ENCODE data around the gene TMPRSS11D. TPM values are rescaled to one million over a fixed set of nuclear protein-coding genes. Genes with fewer than 3 reads are reported as not detected.
A peak's percentile ranks its signal among the peaks of the same experiment; 100 is the strongest.

Gene TMPRSS11D
- total RNA-seq, 4 donors from 2014 or later = 3.4 TPM; not detected in 3

GRCh38 chr4:67911141-67911540 lies 27.3 kb upstream of the TMPRSS11D start:
- in situ Hi-C loops (cut with MboI; ENCODE audit: low pct_ligation_motif_present in 1 of 4, low pct_unique_long_range_greater_than_20kb in 1 of 4, low sequenced_read_pairs in 3 of 4) (loop anchor here in 1 of 4 donors (25.0 kb wide), 1 partner anchor 349 kb away; the partner anchor contains the start of gene STAP1), intact Hi-C loops (cut with DNase I; ENCODE audit: low total_unique reads) (no loop called here)
- Histone ChIP-seq H3K27ac (no peak overlapping the region), H3K27me3 (no peaks in the 10 kb centered on the region), H3K36me3 (no peaks in the 10 kb centered on the region), H3K9me3 (no peaks in the 10 kb centered on the region), H3K4me3 (no peak overlapping the region), H3K4me1 (no peaks in the 10 kb centered on the region)
- no peak for TF ChIP-seq CTCF (IDR thresholded peaks at IDR 0.05)
- no peak for TF ChIP-seq POLR2A (IDR thresholded peaks at IDR 0.05)
- TF ChIP-seq POLR2AphosphoS5 (IDR thresholded peaks at IDR 0.05) = no peak
- TF ChIP-seq EP300 (IDR thresholded peaks at IDR 0.05; ENCODE audit: low read depth) = no peak
- no peak for DNase-seq
- WGBS, 2 donors (ENCODE audit: low coverage in 1 of 2) = 60 to 64% methylated on average over 4 of the region's 4 CpGs

DNA sequence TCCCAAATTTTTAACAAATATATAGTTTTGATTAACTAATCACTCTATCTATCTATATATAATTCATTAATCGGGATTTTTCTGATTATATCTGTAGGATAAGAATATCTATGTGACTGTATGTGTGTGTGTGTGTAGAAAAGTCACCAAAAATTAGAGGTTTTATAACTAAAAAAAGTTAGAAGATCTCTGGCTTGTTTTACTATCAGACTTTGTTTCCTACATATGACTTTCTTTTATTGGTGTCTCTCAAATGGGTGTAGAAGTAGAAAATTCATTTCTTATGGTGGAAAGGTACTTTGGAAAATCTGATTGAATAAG lies 26.7 kb upstream of the TMPRSS11D start:
- no peak for TF ChIP-seq POLR2AphosphoS5 (IDR thresholded peaks at IDR 0.05)
- no peak for TF ChIP-seq POLR2A (IDR thresholded peaks at IDR 0.05)
- no peak for TF ChIP-seq CTCF (IDR thresholded peaks at IDR 0.05)
- TF ChIP-seq EP300 (IDR thresholded peaks at IDR 0.05; ENCODE audit: low read depth) = no peak
- no peaks in the 10 kb centered on the region for H3K4me1 ChIP-seq
- H3K4me3 ChIP-seq = no peak overlapping the region
- intact Hi-C loops (cut with DNase I; ENCODE audit: low total_unique reads) (no loop called here), in situ Hi-C loops (cut with MboI; ENCODE audit: low pct_ligation_motif_present in 1 of 4, low pct_unique_long_range_greater_than_20kb in 1 of 4, low sequenced_read_pairs in 3 of 4) (loop anchor here in 1 of 4 donors (25.0 kb wide), 1 partner anchor 348 kb away; the partner anchor contains the start of gene STAP1)
- no peak for DNase-seq
- WGBS, 2 donors (ENCODE audit: low coverage in 1 of 2) = 8 to 10% methylated on average over 1 of the region's 1 CpG
- H3K27ac ChIP-seq = no peak overlapping the region
- no peaks in the 10 kb centered on the region for H3K27me3 ChIP-seq
- no peaks in the 10 kb centered on the region for H3K9me3 ChIP-seq
- no peaks in the 10 kb centered on the region for H3K36me3 ChIP-seq

GRCh38 chr4:67909905-67910584 lies 26.2 kb upstream of the TMPRSS11D start:
- intact Hi-C loops (cut with DNase I; ENCODE audit: low total_unique reads) = no loop called here
- Histone ChIP-seq H3K27me3 (no peaks in the 10 kb centered on the region), H3K27ac (no peak overlapping the region), H3K4me1 (no peaks in the 10 kb centered on the region), H3K4me3 (no peak overlapping the region), H3K36me3 (no peaks in the 10 kb centered on the region), H3K9me3 (no peaks in the 10 kb centered on the region)
- in situ Hi-C loops (cut with MboI; ENCODE audit: low pct_ligation_motif_present in 1 of 4, low pct_unique_long_range_greater_than_20kb in 1 of 4, low sequenced_read_pairs in 3 of 4) = loop anchor here in 1 of 4 donors (25.0 kb wide), 1 partner anchor 348 kb away; the partner anchor contains the start of gene STAP1
- no peak for DNase-seq
- 40 to 46% methylated on average over 6 of the region's 6 CpGs for WGBS, 2 donors (ENCODE audit: low coverage in 1 of 2)
- peak; percentile 29 to 67 (median 50) for TF ChIP-seq CTCF (IDR thresholded peaks at IDR 0.05)
- TF ChIP-seq EP300 (IDR thresholded peaks at IDR 0.05; ENCODE audit: low read depth) = no peak

GRCh38 chr4:67907650-67908049 lies 23.8 kb upstream of the TMPRSS11D start:
- no peak for DNase-seq
- Histone ChIP-seq H3K36me3 (no peaks in the 10 kb centered on the region), H3K4me3 (no peak overlapping the region), H3K27ac (no peak overlapping the region), H3K9me3 (no peaks in the 10 kb centered on the region), H3K4me1 (no peaks in the 10 kb centered on the region), H3K27me3 (no peaks in the 10 kb centered on the region)
- intact Hi-C loops (cut with DNase I; ENCODE audit: low total_unique reads) (no loop called here), in situ Hi-C loops (cut with MboI; ENCODE audit: low pct_ligation_motif_present in 1 of 4, low pct_unique_long_range_greater_than_20kb in 1 of 4, low sequenced_read_pairs in 3 of 4) (loop anchor here in 1 of 4 donors (25.0 kb wide), 1 partner anchor 345 kb away; the partner anchor contains the start of gene STAP1)
- 88% methylated on average over 4 of the region's 4 CpGs; no CpG with 5 or more reads in 1 of the 2 donors for WGBS, 2 donors (ENCODE audit: low coverage in 1 of 2)
- TF ChIP-seq POLR2A (IDR thresholded peaks at IDR 0.05) (no peak), EP300 (IDR thresholded peaks at IDR 0.05; ENCODE audit: low read depth) (no peak)

DNA sequence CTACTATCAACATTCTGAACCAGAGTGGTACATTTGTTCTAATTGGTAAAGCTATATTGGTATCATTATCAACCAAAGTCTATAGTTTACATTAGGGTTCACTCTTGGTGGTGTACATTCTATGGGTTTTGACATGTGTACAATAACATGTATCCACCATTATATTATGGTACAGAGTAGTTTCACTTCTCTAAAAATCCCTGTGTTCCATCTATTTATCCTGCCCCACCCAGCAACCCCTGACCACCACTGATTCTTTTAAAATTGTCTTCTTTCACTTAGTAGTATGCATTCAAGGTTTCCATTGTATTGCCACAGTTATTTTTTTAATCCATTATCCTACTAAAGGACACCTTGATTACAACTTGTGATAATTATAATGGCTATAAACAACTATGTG lies 15.3 kb upstream of the TMPRSS11D start:
- DNase-seq = no peak
- TF ChIP-seq POLR2A (IDR thresholded peaks at IDR 0.05) (no peak), POLR2AphosphoS5 (IDR thresholded peaks at IDR 0.05) (no peak), CTCF (IDR thresholded peaks at IDR 0.05) (no peak), EP300 (IDR thresholded peaks at IDR 0.05; ENCODE audit: low read depth) (no peak)
- intact Hi-C loops (cut with DNase I; ENCODE audit: low total_unique reads) (no loop called here), in situ Hi-C loops (cut with MboI; ENCODE audit: low pct_ligation_motif_present in 1 of 4, low pct_unique_long_range_greater_than_20kb in 1 of 4, low sequenced_read_pairs in 3 of 4) (no loop called here)
- H3K4me1 ChIP-seq = no peaks in the 10 kb centered on the region
- no peaks in the 10 kb centered on the region for H3K27me3 ChIP-seq
- no peaks in the 10 kb centered on the region for H3K9me3 ChIP-seq
- H3K4me3 ChIP-seq = no peak overlapping the region
- H3K27ac ChIP-seq = no peak overlapping the region
- H3K36me3 ChIP-seq = no peaks in the 10 kb centered on the region

Measured in transverse colon (tissue), 4 donors.